Measurements from ENCODE around the gene MRPL50.

MRPL50 gene

GRCh38 chr9:101381118-101381517 is 17.3 kb downstream of the MRPL50 start:
- no peak for DNase-seq (ENCODE audit: insufficient read length, low spot score)
- FAIRE-seq, result no peak

DNA sequence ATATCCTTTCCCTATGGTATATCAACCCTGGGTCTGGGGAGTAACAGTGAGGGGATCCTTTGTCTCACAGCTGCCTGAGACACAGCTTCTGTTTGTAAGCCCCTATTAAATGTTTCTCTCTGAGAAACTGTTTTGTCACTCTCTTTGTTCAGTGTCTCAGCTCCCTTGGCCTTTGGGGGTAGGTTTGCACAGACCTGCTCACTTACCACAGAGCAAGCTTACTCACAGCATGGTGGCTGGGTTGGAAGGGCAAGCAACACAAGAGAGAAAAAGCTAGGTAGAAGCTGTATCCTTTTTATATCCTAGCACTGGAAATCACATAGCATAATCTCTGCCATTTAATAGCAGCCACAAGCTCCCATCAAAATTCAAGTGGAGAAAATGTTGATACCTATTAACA is 18.1 kb downstream of the MRPL50 start:
- no peak for DNase-seq (ENCODE audit: insufficient read length, low spot score)
- no peak for FAIRE-seq

GRCh38 chr9:101376111-101376848 is 22.1 kb downstream of the MRPL50 start:
- DNase-seq (ENCODE audit: insufficient read length, low spot score) (no peak), FAIRE-seq (no peak)

DNA sequence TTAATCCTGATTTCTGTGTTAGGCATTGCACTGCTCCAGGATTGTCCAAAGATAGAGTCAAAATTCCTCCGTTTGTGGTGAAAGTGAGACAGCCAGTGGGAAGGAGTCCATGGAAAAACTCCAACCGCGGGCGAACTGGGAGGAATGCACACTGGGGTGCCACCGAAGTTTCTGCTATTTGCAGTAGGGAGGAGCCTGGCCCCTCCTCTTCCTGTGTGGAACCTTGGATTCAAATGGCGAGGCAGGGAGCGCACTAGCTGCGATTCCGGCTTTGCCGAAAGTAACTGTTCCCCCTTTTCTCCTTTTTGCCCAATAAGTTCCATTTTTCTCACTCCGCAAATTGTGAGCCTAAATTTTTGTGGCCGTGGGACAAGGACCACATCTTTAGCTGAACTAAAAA is 22.9 kb downstream of the MRPL50 start:
- DNase-seq (ENCODE audit: insufficient read length, low spot score) (no peak), FAIRE-seq (no peak)

- no peak for FAIRE-seq
These were observed 25.9 kb downstream of the MRPL50 start for GRCh38 chr9:101372327-101373118.

DNA sequence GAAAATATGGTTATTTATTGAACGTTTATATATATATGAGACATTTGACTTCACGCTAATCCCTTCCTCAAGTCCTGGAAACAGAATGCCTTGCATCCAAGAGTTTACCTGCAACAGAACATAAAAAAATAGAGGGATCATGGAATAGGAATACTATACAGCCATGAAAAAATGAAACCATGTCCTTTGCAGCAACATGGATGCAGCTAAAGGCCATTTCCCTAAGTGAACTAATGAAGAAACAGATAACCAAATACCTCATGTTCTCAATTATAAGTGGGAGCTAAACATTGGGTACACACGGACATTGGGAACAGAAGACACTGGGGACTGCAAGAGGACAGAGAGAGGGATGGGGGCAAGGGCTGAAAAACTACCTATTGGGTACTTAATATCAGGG is 26.6 kb downstream of the MRPL50 start:
- no peak for DNase-seq (ENCODE audit: insufficient read length, low spot score)
- FAIRE-seq, result no peak

More at GRCh38 chr9:101372327-101373118, 25.9 kb downstream of the MRPL50 start:
- DNase-seq (ENCODE audit: insufficient read length, low spot score), result no peak

- DNase-seq (ENCODE audit: insufficient read length, low spot score) (no peak), FAIRE-seq (no peak)
These were observed 28.4 kb downstream of the MRPL50 start for GRCh38 chr9:101369884-101370531.

DNA sequence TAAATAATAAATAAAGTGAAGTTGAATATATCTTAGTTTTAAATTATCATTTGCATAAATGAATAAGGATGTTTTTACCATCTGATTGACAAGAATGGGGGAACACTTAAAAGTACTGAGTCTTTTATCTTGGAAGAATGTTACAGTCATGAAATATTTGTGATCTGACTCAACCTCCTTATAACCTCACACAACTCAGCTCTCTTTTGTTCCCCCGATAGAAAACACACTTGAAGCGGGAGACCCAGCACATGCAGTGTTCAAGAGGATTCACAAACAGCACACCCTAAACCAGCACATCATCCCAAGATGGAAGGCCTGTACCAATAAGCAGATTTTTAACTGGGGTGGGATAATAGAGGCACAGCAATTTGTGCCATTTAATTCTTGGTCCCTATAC is 29.1 kb downstream of the MRPL50 start:
- DNase-seq (ENCODE audit: insufficient read length, low spot score) (no peak), FAIRE-seq (no peak)

DNA sequence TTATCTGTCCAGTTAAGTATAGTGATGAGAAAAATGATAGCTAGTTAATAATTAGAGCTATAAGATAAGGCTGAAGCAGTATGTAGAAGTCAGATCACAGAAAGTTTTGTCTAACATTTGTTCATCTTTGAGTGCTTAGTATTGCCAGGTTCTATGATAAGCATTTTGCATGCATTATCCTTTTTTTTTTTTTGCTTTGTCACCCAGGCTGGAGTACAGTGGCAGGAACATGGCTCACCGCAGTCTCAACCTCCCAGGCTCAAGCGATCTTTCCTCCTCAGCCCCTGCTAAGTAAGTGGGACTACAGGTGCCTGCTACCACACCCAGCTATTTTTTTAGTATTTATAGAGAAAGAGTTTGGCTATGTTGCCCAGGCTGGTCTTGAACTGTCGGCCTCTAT is 31.1 kb downstream of the MRPL50 start:
- no peak for FAIRE-seq
- DNase-seq (ENCODE audit: insufficient read length, low spot score), result no peak

DNA sequence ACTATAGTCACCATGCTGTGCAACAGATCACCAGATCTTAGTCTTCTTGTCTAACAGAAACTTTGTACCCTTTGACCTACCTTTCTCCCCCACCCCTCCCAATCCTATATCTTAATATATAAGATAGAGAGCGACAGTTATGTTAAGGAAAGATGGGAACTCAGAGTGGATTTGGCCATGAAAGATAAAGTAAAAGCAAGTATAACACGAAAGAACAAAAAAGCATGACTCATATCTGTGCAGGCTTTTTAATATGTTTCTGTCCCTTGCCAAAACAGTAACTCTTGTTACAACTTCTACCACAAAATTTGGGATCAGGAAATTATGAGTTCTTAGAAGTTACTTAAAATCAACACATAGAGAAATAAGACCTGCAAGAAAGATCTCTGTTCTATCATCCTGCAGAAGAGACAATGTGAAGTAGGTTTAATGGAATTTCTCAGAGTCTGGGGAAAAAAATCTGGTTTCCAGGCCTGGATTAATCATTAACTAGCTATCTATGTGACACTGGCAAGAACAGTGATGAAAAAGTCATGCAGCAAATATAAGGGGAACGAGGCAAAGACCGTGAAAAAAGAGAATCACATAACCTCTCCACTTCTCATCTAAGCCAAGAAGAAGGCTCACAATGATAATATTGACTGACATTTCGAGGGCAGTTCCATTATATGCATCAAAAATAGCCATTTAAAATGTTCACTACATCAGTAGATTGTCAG is 32.2 kb downstream of the MRPL50 start:
- DNase-seq (ENCODE audit: insufficient read length, low spot score) (no peak), FAIRE-seq (no peak)

DNA sequence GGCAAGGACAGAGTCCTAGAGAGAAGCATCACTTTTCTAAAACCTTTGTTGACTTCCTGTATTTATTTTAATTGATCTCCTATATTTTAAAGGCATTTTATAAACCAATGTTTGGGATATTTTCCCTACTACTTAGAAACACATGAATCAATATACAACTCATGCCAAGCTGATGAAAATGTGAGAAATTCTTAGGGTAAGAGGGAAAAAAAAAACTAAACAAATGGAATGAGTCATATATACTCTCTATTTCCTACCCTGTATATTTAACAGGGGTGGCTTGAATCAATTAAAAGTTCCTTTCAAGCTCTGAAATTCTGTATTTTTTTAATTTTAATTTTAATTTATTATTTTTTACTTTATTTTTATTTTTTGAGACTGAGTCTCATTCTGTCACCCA is 33.2 kb downstream of the MRPL50 start:
- DNase-seq (ENCODE audit: insufficient read length, low spot score) (no peak), FAIRE-seq (no peak)

DNA sequence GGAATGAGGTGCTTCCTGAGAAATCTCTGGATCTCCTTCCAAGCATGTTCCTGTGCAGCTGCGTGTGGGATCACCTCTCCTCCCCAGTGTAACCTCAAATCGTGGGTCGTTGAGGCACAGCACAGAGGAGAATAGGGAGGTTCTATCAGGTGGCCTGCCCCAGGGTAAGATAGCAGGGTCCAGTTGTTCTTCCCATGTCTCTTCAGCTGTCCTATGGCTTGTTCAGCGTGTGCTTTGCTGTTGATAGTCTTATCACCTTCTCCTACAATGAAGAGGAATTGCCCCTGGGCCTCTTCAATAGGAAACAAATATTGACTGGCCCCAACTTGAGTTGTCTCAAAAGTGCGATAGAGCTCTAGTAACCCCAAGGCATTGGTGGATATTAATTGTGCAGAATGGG is 36.0 kb downstream of the MRPL50 start:
- DNase-seq (ENCODE audit: insufficient read length, low spot score) (no peak), FAIRE-seq (no peak)

DNA sequence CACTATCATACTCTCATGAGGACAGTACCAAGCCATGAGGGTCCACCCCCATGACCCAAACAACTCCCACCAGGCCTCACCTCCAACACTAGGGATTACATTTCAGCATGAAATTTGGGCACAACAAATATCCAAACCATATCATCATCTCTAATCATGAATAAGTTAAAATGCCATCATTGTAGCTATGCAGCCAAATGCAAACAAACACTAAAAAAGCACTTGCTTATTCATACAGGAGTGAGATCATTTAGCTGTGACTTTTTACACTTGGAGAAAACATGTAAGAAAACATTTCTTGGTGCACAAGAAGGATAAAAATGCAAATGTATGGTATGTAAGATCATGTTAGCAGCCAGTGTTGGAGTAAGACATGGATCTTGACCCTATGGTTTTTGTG is 37.8 kb downstream of the MRPL50 start:
- DNase-seq (ENCODE audit: insufficient read length, low spot score) (no peak), FAIRE-seq (no peak)

DNA sequence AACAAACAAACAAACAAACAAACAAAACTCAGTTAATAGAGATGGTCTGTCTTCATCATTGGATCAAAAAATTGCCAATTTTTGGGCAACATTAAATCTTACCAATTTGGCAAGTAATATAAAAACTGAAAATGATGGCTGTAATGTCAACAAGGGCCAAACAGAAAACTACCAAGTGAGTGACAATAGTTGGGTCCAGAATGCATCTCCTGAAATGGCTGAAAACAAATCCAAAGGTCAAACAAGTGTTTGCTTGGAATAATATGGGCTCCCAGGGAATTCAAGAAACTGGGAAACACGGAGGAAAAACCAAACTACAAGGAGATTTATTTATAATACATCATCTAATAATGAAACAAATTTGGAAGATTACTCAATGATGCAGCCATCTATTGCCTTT is 38.7 kb downstream of the MRPL50 start:
- FAIRE-seq (no peak), DNase-seq (ENCODE audit: insufficient read length, low spot score) (no peak)

DNA sequence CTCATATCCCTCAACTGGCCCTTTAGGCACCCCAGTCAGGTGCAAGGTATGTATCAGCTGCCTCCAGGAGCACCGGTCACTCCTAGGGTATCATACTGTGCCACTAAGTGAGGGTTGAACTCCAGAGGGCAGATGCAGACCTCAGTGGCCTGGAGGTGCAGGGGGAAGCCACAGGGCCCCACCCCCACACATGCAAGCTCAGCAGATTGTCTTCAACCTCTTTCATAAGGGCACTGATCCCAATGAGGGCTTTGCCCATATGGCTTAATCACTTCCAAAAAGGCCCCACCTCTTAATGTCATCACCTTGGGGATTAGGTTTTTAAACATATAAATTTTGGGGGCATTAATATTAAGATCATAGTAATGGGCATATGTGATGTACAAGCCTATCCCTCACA is 41.8 kb downstream of the MRPL50 start:
- no peak for DNase-seq (ENCODE audit: insufficient read length, low spot score)
- no peak for FAIRE-seq

DNA sequence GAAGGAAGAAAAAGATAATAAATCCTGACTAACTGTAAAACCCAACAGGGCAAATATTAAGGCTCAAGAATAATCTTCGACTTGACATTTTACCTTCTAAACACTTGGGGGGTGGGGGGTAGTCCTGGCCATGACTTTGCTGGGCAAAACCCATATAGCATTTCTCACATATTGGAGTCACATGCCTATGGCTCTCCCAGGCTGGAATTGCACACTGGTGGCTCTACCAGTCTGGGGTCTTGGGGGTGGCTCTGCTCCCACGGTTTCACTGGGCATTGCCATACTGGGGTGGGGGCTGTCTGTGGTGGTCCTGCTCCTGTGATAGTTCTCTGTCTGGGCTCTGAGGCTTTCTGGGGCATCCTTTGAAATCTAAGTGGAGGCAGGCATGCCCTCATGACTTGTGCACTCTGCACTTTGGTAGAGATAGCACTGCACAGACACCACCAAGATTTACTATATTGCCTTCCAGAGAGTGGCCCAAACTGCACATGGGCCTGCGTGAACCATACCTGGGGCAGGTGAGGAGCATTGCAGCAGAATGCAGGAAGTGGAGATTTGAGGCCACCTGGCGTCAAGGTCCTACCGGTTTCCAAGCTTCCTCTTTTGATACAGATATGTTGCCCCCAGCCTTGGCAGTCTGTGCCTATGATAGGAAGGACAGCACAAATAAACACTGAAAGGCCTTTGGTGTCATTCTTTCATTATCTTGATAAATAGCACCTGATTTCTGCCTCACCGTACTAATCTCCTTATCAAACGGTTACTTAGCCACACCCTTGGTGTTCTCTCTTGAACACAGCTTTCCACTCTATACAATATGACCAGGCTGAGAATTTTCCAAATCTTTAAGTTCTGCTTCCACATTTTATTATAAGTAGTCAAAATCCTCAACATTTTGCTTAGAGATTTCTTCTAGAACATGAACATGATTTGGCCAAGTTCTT is 43.4 kb downstream of the MRPL50 start:
- DNase-seq (ENCODE audit: insufficient read length, low spot score) (no peak), FAIRE-seq (no peak)

GRCh38 chr9:101354143-101354764 is 44.2 kb downstream of the MRPL50 start:
- FAIRE-seq (no peak), DNase-seq (ENCODE audit: insufficient read length, low spot score) (no peak)

- DNase-seq (ENCODE audit: insufficient read length, low spot score) (no peak), FAIRE-seq (no peak)
These were observed 44.7 kb downstream of the MRPL50 start for GRCh38 chr9:101353683-101354082.

DNA sequence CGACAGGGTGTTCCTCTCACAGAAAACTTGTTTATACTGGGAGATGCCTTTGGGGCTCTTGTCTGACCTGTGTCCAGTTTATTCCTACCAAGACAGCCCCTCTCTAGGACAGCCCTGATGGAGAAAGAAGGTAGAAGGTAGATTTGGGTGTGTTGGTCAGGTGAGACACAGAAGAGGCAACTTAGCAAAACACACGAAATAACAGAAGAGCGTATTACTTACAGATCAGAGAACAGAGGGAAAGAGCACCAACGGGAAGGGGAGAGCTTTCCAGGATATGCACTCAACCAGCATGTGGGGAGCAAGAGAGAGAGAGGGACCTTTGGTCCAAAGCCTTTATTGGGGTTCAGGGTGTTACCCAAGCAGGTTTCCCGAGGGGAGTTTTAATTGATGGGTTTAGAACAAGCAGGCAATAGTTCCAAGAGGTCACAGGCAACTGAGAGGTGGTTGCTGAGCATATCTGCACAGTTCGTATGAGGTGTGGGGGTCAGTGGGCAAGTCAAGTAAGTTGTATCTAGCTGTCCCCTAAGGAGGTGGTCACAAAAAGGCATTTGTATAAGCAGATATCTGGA is 45.4 kb downstream of the MRPL50 start:
- DNase-seq (ENCODE audit: insufficient read length, low spot score) (no peak), FAIRE-seq (no peak)

Measured in GM19239 (cell line).